Measurements from ENCODE around the gene DNAH6. TPM values are rescaled to one million over a fixed set of nuclear protein-coding genes. Genes with fewer than 3 reads are reported as not detected.
"Not testable (repeated sequence)": the region's sequence is repeated elsewhere in the genome, so short reads cannot be mapped to it uniquely, and the experiment has no call there.

The DNAH6 gene
- total RNA-seq, 2 donors from 2014 or later, result 0.52 to 1.0 TPM

GRCh38 chr2:84491741-84492140 lies 24.6 kb upstream of the DNAH6 start:
- ATAC-seq, result no peak

GRCh38 chr2:84492571-84492970 lies 23.7 kb upstream of the DNAH6 start:
- ATAC-seq (no peak), DNase-seq (no peak)
- no peaks in the 10 kb centered on the region for H3K36me3 Mint-ChIP-seq (ENCODE audit: low read depth)
- no peaks in the 10 kb centered on the region for H3K9me3 ChIP-seq (ENCODE audit: control insufficient read depth, low read length, poor library complexity, severe bottlenecking)
- H3K4me1 Mint-ChIP-seq, result peaks cover 12% of the 10 kb centered on the region
- no peak overlapping the region for H3K4me3 Mint-ChIP-seq
- peaks cover 5% of the 10 kb centered on the region for H3K27me3 Mint-ChIP-seq
- no peak overlapping the region for H3K27ac Mint-ChIP-seq

More at GRCh38 chr2:84491741-84492140, 24.6 kb upstream of the DNAH6 start:
- DNase-seq, result no peak
- H3K4me1 Mint-ChIP-seq, result peaks cover 12% of the 10 kb centered on the region
- H3K27me3 Mint-ChIP-seq, result peaks cover 5% of the 10 kb centered on the region
- H3K36me3 Mint-ChIP-seq (ENCODE audit: low read depth), result no peaks in the 10 kb centered on the region
- no peaks in the 10 kb centered on the region for H3K9me3 ChIP-seq (ENCODE audit: control insufficient read depth, low read length, poor library complexity, severe bottlenecking)
- no peak overlapping the region for H3K27ac Mint-ChIP-seq
- H3K4me3 Mint-ChIP-seq, result no peak overlapping the region

- DNase-seq, result no peak
- no peak for ATAC-seq
- Mint-ChIP-seq H3K27ac (no peak overlapping the region), H3K4me3 (no peak overlapping the region), H3K4me1 (peaks cover 16% of the 10 kb centered on the region), H3K27me3 (peaks cover 5% of the 10 kb centered on the region), H3K36me3 (ENCODE audit: low read depth) (no peaks in the 10 kb centered on the region)
- H3K9me3 ChIP-seq (ENCODE audit: control insufficient read depth, low read length, poor library complexity, severe bottlenecking), result no peaks in the 10 kb centered on the region
Observed at GRCh38 chr2:84493514-84493913, 22.8 kb upstream of the DNAH6 start.

GRCh38 chr2:84494070-84494469 lies 22.2 kb upstream of the DNAH6 start:
- Mint-ChIP-seq H3K36me3 (ENCODE audit: low read depth) (no peaks in the 10 kb centered on the region), H3K4me1 (peaks cover 16% of the 10 kb centered on the region), H3K27me3 (peaks cover 5% of the 10 kb centered on the region), H3K27ac (no peak overlapping the region), H3K4me3 (no peak overlapping the region)
- H3K9me3 ChIP-seq (ENCODE audit: control insufficient read depth, low read length, poor library complexity, severe bottlenecking), result no peaks in the 10 kb centered on the region
- no peak for ATAC-seq
- DNase-seq, result no peak

GRCh38 chr2:84495539-84496146 lies 20.7 kb upstream of the DNAH6 start:
- H3K9me3 ChIP-seq (ENCODE audit: control insufficient read depth, low read length, poor library complexity, severe bottlenecking), result no peaks in the 10 kb centered on the region
- Mint-ChIP-seq H3K4me3 (no peak overlapping the region), H3K27me3 (peaks cover 5% of the 10 kb centered on the region), H3K36me3 (ENCODE audit: low read depth) (no peaks in the 10 kb centered on the region), H3K4me1 (peaks cover 9% of the 10 kb centered on the region), H3K27ac (no peak overlapping the region)
- DNase-seq (peak in 1 of 3 donors; percentile 9), ATAC-seq (peak; percentile 94)

GRCh38 chr2:84496386-84496785 lies 19.9 kb upstream of the DNAH6 start:
- ATAC-seq (no peak), DNase-seq (no peak)
- H3K36me3 Mint-ChIP-seq (ENCODE audit: low read depth), result no peaks in the 10 kb centered on the region
- H3K4me1 Mint-ChIP-seq, result peaks cover 9% of the 10 kb centered on the region
- no peaks in the 10 kb centered on the region for H3K9me3 ChIP-seq (ENCODE audit: control insufficient read depth, low read length, poor library complexity, severe bottlenecking)
- peaks cover 5% of the 10 kb centered on the region for H3K27me3 Mint-ChIP-seq
- no peak overlapping the region for H3K27ac Mint-ChIP-seq
- H3K4me3 Mint-ChIP-seq, result no peak overlapping the region

GRCh38 chr2:84497285-84497684 lies 19.0 kb upstream of the DNAH6 start:
- Mint-ChIP-seq H3K27me3 (peaks cover 5% of the 10 kb centered on the region), H3K4me3 (no peak overlapping the region), H3K27ac (no peak overlapping the region), H3K4me1 (peaks cover 9% of the 10 kb centered on the region), H3K36me3 (ENCODE audit: low read depth) (no peaks in the 10 kb centered on the region)
- ATAC-seq, result no peak
- DNase-seq, result no peak
- H3K9me3 ChIP-seq (ENCODE audit: control insufficient read depth, low read length, poor library complexity, severe bottlenecking), result no peaks in the 10 kb centered on the region

GRCh38 chr2:84498150-84498799 lies 18.0 kb upstream of the DNAH6 start:
- no peaks in the 10 kb centered on the region for H3K9me3 ChIP-seq (ENCODE audit: control insufficient read depth, low read length, poor library complexity, severe bottlenecking)
- H3K27ac Mint-ChIP-seq, result peak overlapping the region; percentile 45
- ATAC-seq (no peak), DNase-seq (no peak)
- H3K4me3 Mint-ChIP-seq, result no peak overlapping the region
- H3K27me3 Mint-ChIP-seq, result peaks cover 5% of the 10 kb centered on the region
- no peaks in the 10 kb centered on the region for H3K36me3 Mint-ChIP-seq (ENCODE audit: low read depth)
- H3K4me1 Mint-ChIP-seq, result peaks cover 9% of the 10 kb centered on the region

- ATAC-seq; H3K36me3 Mint-ChIP-seq (ENCODE audit: low read depth); H3K4me3 Mint-ChIP-seq; H3K9me3 ChIP-seq (ENCODE audit: control insufficient read depth, low read length, poor library complexity, severe bottlenecking); H3K27ac Mint-ChIP-seq; H3K27me3 Mint-ChIP-seq; H3K4me1 Mint-ChIP-seq: not testable (repeated sequence)
- DNase-seq, result peak in 2 of 3 donors; percentile 23 to 33
Observed at GRCh38 chr2:84511024-84511423, 5.3 kb upstream of the DNAH6 start.

GRCh38 chr2:84515788-84516187 lies 510 bp upstream of the DNAH6 start:
- no peak for ATAC-seq
- H3K4me3 Mint-ChIP-seq, result peak overlapping the region; percentile 88
- H3K27ac Mint-ChIP-seq, result peak overlapping the region; percentile 94
- H3K9me3 ChIP-seq (ENCODE audit: control insufficient read depth, low read length, poor library complexity, severe bottlenecking), result no peaks in the 10 kb centered on the region
- peaks cover 14% of the 10 kb centered on the region for H3K4me1 Mint-ChIP-seq
- H3K36me3 Mint-ChIP-seq (ENCODE audit: low read depth), result no peaks in the 10 kb centered on the region
- peaks cover 5% of the 10 kb centered on the region for H3K27me3 Mint-ChIP-seq
- no peak for DNase-seq

- no peak overlapping the region for H3K4me3 Mint-ChIP-seq
- ATAC-seq, result no peak
- peak overlapping the region; percentile 62 for H3K27ac Mint-ChIP-seq
- H3K36me3 Mint-ChIP-seq (ENCODE audit: low read depth), result no peaks in the 10 kb centered on the region
- H3K4me1 Mint-ChIP-seq, result peaks cover 14% of the 10 kb centered on the region
- H3K27me3 Mint-ChIP-seq, result peaks cover 5% of the 10 kb centered on the region
- no peaks in the 10 kb centered on the region for H3K9me3 ChIP-seq (ENCODE audit: control insufficient read depth, low read length, poor library complexity, severe bottlenecking)
- DNase-seq, result no peak
Observed at GRCh38 chr2:84519332-84519957, 3.1 kb downstream of the DNAH6 start.

- no peaks in the 10 kb centered on the region for H3K9me3 ChIP-seq (ENCODE audit: control insufficient read depth, low read length, poor library complexity, severe bottlenecking)
- peaks cover 6% of the 10 kb centered on the region for H3K4me1 Mint-ChIP-seq
- ATAC-seq (no peak), DNase-seq (no peak)
- peaks cover 2% of the 10 kb centered on the region for H3K36me3 Mint-ChIP-seq (ENCODE audit: low read depth)
- peak overlapping the region; percentile 79 for H3K27ac Mint-ChIP-seq
- no peak overlapping the region for H3K4me3 Mint-ChIP-seq
- no peaks in the 10 kb centered on the region for H3K27me3 Mint-ChIP-seq
Observed at GRCh38 chr2:84526562-84526961, 10.3 kb downstream of the DNAH6 start.

- Mint-ChIP-seq H3K27me3 (no peaks in the 10 kb centered on the region), H3K27ac (peak overlapping the region; percentile 79), H3K4me3 (no peak overlapping the region), H3K4me1 (peaks cover 6% of the 10 kb centered on the region), H3K36me3 (ENCODE audit: low read depth) (peaks cover 2% of the 10 kb centered on the region)
- ATAC-seq, result no peak
- DNase-seq, result no peak
- no peaks in the 10 kb centered on the region for H3K9me3 ChIP-seq (ENCODE audit: control insufficient read depth, low read length, poor library complexity, severe bottlenecking)
Observed at GRCh38 chr2:84527137-84528129, 11.1 kb downstream of the DNAH6 start.
